Cardiac muscle cell (in vitro differentiated cells and primary cell): ENCODE data around the gene ZNF277. TPM values are rescaled to one million over a fixed set of nuclear protein-coding genes. Genes with fewer than 3 reads are reported as not detected.

Source experiments
- DNase-seq, 2 donors: peaks; one replicate each; pipeline versions ENCODE4 v3.0.0 to v3.0.0-alpha.2; 2010 to 2017; ENCODE audit warnings: low read depth in 1 of 2, low spot score in 1 of 2
- H3K27ac ChIP-seq: fragments of 200-600 bp; sonication (generic); 2 replicates; pipeline ENCODE4 v1.5.1; 2016
- H3K27me3 ChIP-seq: fragments of 200-600 bp; sonication (generic); 2 replicates; pipeline ENCODE4 v1.6.0; 2016; ENCODE audit warnings: control low read depth
- H3K36me3 ChIP-seq: fragments of 200-600 bp; sonication (generic); 2 replicates; pipeline ENCODE4 v1.5.1; 2016; ENCODE audit warnings: control low read depth
- H3K4me1 ChIP-seq: fragments of 200-600 bp; sonication (generic); 2 replicates; pipeline ENCODE4 v1.8.1; 2017; ENCODE audit warnings: low read depth, mild to moderate bottlenecking, mixed run types
- H3K4me3 ChIP-seq: fragments of 200-600 bp; sonication (generic); 2 replicates; pipeline ENCODE4 v1.5.1; 2016; ENCODE audit warnings: mild to moderate bottlenecking
- H3K9me3 ChIP-seq: fragments of 200-600 bp; sonication (generic); 2 replicates; pipeline ENCODE4 v1.5.1; 2017; ENCODE audit warnings: low read depth, mild to moderate bottlenecking, control low read depth
- polyA plus RNA-seq: library from polyadenylated mRNA; unstranded; fragments of >200 nt; fragmentation: Nextera tagmentation; extraction: Ambion mirVana; gene quantifications from 2 replicates; pipeline ENCODE4 v1.2.1, GENCODE V29; 2016
- total RNA-seq: library from RNA; depleted of rRNA; stranded (reverse); fragments of >200 nt; gene quantifications from 2 replicates; pipeline ENCODE4 v1.2.3, GENCODE V29; 2016
- TF ChIP-seq, protein P1 (sequence below): IDR thresholded peaks from 2 replicates; pipeline ENCODE4 v1.5.1; 2012; ENCODE audit warnings: low read depth, mild to moderate bottlenecking, low read length

ZNF277 gene
- total and polyA plus RNA-seq, 2 experiments from 2014 or later = 9.8 to 22.6 TPM

DNA sequence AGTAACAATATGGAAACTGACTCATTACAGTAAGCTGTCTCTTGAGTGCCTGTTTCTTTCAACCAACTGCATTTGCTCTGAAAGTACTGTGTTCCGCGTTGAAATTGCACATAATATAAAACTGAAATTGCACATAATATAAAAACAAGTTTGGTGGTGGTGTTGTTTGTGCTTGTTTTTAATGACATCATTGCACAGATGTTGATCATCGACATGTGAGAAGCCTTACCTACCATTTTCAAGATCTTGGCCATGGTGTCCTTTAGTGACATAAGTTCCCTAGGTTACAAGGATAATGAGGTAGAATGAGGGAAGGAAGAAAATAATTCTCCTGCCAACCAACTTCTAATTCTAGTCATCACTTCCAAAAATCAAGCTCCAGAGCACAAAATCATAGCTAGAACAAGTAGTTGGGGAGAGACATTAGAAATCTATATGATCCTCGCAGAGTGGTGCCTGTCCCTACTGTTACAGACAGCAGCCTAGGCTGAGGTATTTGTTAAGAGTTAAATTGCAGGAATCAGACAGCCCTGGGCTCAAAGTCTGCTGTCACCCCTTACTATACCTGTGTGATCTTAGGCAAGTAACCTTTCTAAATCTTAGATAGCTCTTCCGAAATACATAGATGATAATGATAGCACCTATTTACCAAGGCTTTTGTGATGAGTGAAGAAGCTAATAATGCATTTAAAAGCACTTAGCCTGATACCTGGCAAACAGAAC, 29.6 kb upstream of the ZNF277 start:
- Histone ChIP-seq H3K27me3 (no peaks in the 10 kb centered on the region), H3K4me3 (no peak overlapping the region), H3K9me3 (no peaks in the 10 kb centered on the region), H3K36me3 (no peaks in the 10 kb centered on the region), H3K4me1 (no peaks in the 10 kb centered on the region), H3K27ac (no peak overlapping the region)
- DNase-seq = no peak
- TF ChIP-seq, protein P1, sequence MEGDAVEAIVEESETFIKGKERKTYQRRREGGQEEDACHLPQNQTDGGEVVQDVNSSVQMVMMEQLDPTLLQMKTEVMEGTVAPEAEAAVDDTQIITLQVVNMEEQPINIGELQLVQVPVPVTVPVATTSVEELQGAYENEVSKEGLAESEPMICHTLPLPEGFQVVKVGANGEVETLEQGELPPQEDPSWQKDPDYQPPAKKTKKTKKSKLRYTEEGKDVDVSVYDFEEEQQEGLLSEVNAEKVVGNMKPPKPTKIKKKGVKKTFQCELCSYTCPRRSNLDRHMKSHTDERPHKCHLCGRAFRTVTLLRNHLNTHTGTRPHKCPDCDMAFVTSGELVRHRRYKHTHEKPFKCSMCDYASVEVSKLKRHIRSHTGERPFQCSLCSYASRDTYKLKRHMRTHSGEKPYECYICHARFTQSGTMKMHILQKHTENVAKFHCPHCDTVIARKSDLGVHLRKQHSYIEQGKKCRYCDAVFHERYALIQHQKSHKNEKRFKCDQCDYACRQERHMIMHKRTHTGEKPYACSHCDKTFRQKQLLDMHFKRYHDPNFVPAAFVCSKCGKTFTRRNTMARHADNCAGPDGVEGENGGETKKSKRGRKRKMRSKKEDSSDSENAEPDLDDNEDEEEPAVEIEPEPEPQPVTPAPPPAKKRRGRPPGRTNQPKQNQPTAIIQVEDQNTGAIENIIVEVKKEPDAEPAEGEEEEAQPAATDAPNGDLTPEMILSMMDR = no peak

DNA sequence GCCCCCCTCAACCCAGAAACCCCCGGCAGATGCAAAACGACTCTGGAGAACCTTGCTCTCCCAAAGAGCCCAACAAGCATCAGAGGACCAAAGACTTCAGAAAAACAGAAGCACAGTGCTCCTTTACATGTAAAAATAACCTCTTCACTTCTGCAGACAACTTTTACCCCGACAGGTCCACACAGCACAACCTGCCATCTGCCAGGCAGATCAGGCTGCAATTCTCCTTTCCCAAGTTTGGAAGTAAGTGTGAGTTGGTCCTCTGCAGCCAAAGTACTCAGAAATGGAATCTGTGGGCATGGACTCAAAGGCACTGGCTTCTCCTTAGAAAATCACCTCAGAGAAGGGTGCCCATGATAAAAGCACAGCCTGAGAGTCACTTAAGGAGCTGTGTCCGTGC, 26.3 kb upstream of the ZNF277 start:
- no peaks in the 10 kb centered on the region for H3K36me3 ChIP-seq
- peaks cover 7% of the 10 kb centered on the region for H3K4me1 ChIP-seq
- no peaks in the 10 kb centered on the region for H3K9me3 ChIP-seq
- DNase-seq = no peak
- no peak overlapping the region for H3K4me3 ChIP-seq
- no peak overlapping the region for H3K27ac ChIP-seq
- H3K27me3 ChIP-seq = no peaks in the 10 kb centered on the region
- TF ChIP-seq, protein P1 = no peak

DNA sequence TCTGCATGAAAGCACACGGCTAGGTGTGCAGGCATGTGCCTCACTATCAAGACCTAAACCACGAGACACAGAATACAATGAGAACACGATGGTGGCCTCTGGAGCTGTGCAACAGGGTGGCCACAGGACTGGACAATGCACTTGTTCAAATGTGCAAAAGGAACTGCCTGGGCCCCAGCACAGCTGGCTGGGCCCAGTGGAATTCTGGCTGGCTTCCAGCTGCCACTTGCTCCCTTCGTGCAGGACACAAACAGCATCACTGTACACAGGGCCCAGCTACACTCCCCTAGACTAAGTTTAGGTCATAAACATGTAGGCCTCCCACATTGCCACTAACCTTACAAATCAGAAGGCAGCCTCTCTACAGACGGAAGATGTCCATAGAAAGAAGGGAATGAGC, 23.7 kb upstream of the ZNF277 start:
- Histone ChIP-seq H3K27ac (no peak overlapping the region), H3K36me3 (no peaks in the 10 kb centered on the region)
- TF ChIP-seq, protein P1 = no peak

DNA sequence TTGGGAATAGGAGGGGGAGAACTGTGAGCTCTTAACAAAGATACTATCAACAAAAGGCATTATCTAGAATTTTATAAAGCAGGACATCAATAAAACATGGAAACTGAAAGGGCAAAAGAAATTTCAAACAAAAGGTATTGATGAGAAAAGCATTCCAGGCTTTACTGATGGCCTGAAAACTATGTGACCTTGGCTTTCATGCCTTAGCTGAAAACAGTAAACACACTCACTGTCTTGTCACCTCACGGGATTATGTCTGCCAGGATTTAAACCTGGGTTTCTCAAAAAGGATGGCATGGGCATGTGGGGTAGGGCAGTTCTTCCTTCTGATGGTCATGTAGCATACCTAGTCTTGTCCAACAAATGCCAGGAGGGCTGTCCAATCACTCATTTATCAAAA, 23.2 kb upstream of the ZNF277 start:
- no peak for DNase-seq
- no peak overlapping the region for H3K27ac ChIP-seq
- TF ChIP-seq, protein P1 = no peak
- H3K4me1 ChIP-seq = peaks cover 18% of the 10 kb centered on the region
- no peak overlapping the region for H3K4me3 ChIP-seq
- H3K36me3 ChIP-seq = no peaks in the 10 kb centered on the region
- H3K27me3 ChIP-seq = no peaks in the 10 kb centered on the region
- H3K9me3 ChIP-seq = no peaks in the 10 kb centered on the region

More for the DNA sequence above, 23.7 kb upstream of the ZNF277 start:
- H3K27me3 ChIP-seq = no peaks in the 10 kb centered on the region
- peak in 1 of 2 donors; percentile 66 for DNase-seq
- no peaks in the 10 kb centered on the region for H3K9me3 ChIP-seq
- peaks cover 13% of the 10 kb centered on the region for H3K4me1 ChIP-seq
- no peak overlapping the region for H3K4me3 ChIP-seq

DNA sequence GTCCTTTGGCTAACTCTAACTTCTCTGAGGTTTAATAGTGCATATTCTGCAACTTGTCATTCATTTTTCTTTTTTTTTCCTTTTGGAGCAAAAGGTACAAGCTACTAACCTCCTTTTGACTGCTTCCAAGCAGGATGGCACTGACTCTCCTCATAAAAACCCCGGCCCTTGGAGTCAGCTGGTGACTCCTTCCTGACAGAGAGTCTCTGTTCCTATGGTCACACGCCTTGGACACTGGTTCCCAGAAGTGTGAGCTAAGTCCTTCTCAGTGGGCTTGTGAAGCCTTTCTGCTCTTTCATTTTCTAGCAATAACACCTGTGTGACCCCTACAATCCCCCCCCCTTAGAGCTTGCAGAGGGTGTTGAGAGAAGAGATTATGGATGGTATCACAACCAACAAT, 22.0 kb upstream of the ZNF277 start:
- peaks cover 20% of the 10 kb centered on the region for H3K4me1 ChIP-seq
- H3K27me3 ChIP-seq = no peaks in the 10 kb centered on the region
- TF ChIP-seq, protein P1 = no peak
- no peak overlapping the region for H3K27ac ChIP-seq
- no peak overlapping the region for H3K4me3 ChIP-seq
- DNase-seq = no peak
- H3K36me3 ChIP-seq = no peaks in the 10 kb centered on the region
- no peaks in the 10 kb centered on the region for H3K9me3 ChIP-seq
